Panc1 (cell line): Measurements from ENCODE around the gene THEM5. TPM values are rescaled to one million over a fixed set of nuclear protein-coding genes. Genes with fewer than 3 reads are reported as not detected.

Experiments used
- ATAC-seq: fragments of 200-7000 bp; cut with Tn5 transposase; 2 replicates; pipeline ENCODE4 v1.9.1; 2020; ENCODE audit warnings: mild to moderate bottlenecking, moderate library complexity
- BruUV-seq: library from RNA; stranded (reverse); fragments of 400-500 nt; replicated peaks from 2 replicates; lab custom pipeline; 2021; lab: Mats Ljungman, UMichigan
- CTCF ChIA-PET: fragments of 300-600 bp; sonication (Branson Sonifier 250); formaldehyde crosslinking; loops from one replicate; lab custom pipeline; 2022; ENCODE audit warnings: antibody characterized with exemption; lab: Charles Lee
- POLR2A ChIA-PET: fragments of 300-600 bp; sonication (Branson Sonifier 250); formaldehyde crosslinking; loops from one replicate; lab custom pipeline; 2022; ENCODE audit warnings: antibody characterized with exemption; lab: Charles Lee
- DNase-seq: peaks from one replicate; pipeline ENCODE4 v3.0.0-alpha.2; 2010; ENCODE audit warnings: low read depth, low spot score
- H3K27ac ChIP-seq: 2 replicates; pipeline ENCODE4 v1.5.1; 2011; ENCODE audit warnings: mild to moderate bottlenecking, low read length, inconsistent platforms
- H3K27me3 ChIP-seq: fragments of 200-500 bp; sonication (Bioruptor generic); 2 replicates; pipeline ENCODE4 v1.6.0; 2014; ENCODE audit warnings: low read length, inconsistent platforms; ENCODE audit not compliant: control insufficient read depth, insufficient read depth
- H3K36me3 ChIP-seq: fragments of 200-500 bp; sonication (Bioruptor generic); 2 replicates; pipeline ENCODE4 v1.5.1; 2014; ENCODE audit warnings: inconsistent platforms, mild to moderate bottlenecking, low read length, moderate library complexity; ENCODE audit not compliant: control insufficient read depth, insufficient read depth
- H3K4me1 ChIP-seq: 2 replicates; pipeline ENCODE4 v1.5.1; 2011; ENCODE audit warnings: inconsistent platforms, mild to moderate bottlenecking, low read length, moderate library complexity; ENCODE audit not compliant: control insufficient read depth, insufficient read depth
- H3K4me3 ChIP-seq, 2 experiments: 2 replicates each; pipeline ENCODE4 v1.5.1; 2011 to 2012; ENCODE audit warnings: low read depth in 2 of 2, low read length in 2 of 2, mild to moderate bottlenecking in 2 of 2, inconsistent platforms in 1 of 2, moderate library complexity in 1 of 2
- H3K9me3 ChIP-seq: fragments of 200-500 bp; sonication (Bioruptor generic); 2 replicates; pipeline ENCODE4 v1.5.1; 2014; ENCODE audit warnings: low read depth, mild to moderate bottlenecking, inconsistent platforms, low read length, moderate library complexity; ENCODE audit not compliant: control insufficient read depth, insufficient read depth
- CTCF ChIP-seq: fragments of 450-650 bp; IDR thresholded peaks from 2 replicates; pipeline ENCODE4 v1.5.1; 2017; ENCODE audit warnings: mild to moderate bottlenecking
- POLR2AphosphoS5 ChIP-seq: IDR thresholded peaks from 2 replicates; pipeline ENCODE4 v1.6.1; 2012; ENCODE audit warnings: mild to moderate bottlenecking, low read depth, low read length, moderate library complexity
- REST ChIP-seq, 2 experiments: IDR thresholded peaks; 2 replicates each; pipeline ENCODE4 v1.6.1; 2011 to 2012; ENCODE audit warnings: low read depth in 2 of 2, control low read depth in 1 of 2, low read length in 1 of 2, mild to moderate bottlenecking in 1 of 2, moderate library complexity in 1 of 2; ENCODE audit not compliant: insufficient read depth in 1 of 2
- SIN3A ChIP-seq: IDR thresholded peaks from 2 replicates; pipeline ENCODE4 v1.6.1; 2012; ENCODE audit warnings: low read depth, mild to moderate bottlenecking, low read length, moderate library complexity, borderline replicate concordance; ENCODE audit not compliant: insufficient read depth
- TCF7L2 ChIP-seq: IDR thresholded peaks from 2 replicates; pipeline ENCODE4 v1.6.1; 2011; ENCODE audit warnings: mild to moderate bottlenecking, low read depth, low read length, inconsistent platforms
- in situ Hi-C: cut with HindIII; loops from 2 replicates; pipeline ENCODE4 v1.10.0; 2016; ENCODE audit warnings: low sequenced_read_pairs, low pct_unique_long_range_greater_than_20kb
- intact Hi-C: fragments of 100-400 bp; cut with micrococcal nuclease; formaldehyde crosslinking; loops from one replicate; pipeline ENCODE4 v1.10.0; 2022; ENCODE audit not compliant: unreplicated experiment
- total RNA-seq: library from RNA; stranded (reverse); gene quantifications from one replicate; pipeline ENCODE4 v1.2.1, GENCODE V29; 2021; ENCODE audit not compliant: unreplicated experiment

Gene THEM5
- total RNA-seq, 1 experiment from 2014 or later = not detected

GRCh38 chr1:151893176-151893924 is 39.8 kb upstream of the THEM5 start:
- TF ChIP-seq CTCF = no peak
- H3K4me1 ChIP-seq = peaks cover 6% of the 10 kb centered on the region; the same call in 1 of the 2 replicates
- POLR2A ChIA-PET = no interaction called here
- in situ Hi-C loops = no loop called here
- DNase-seq (no peak), ATAC-seq (no peak)
- CTCF ChIA-PET = no interaction called here
- no peaks in the 10 kb centered on the region for H3K27me3 ChIP-seq
- H3K36me3 ChIP-seq = no peaks in the 10 kb centered on the region
- intact Hi-C loops = no loop called here
- H3K27ac ChIP-seq = no peak overlapping the region
- H3K4me3 ChIP-seq = no peak overlapping the region
- BruUV-seq = no TSS peak
- no peaks in the 10 kb centered on the region for H3K9me3 ChIP-seq

GRCh38 chr1:151892190-151892589 is 38.7 kb upstream of the THEM5 start:
- no peaks in the 10 kb centered on the region for H3K4me1 ChIP-seq
- no peaks in the 10 kb centered on the region for H3K36me3 ChIP-seq
- intact Hi-C loops = no loop called here
- in situ Hi-C loops = no loop called here
- H3K4me3 ChIP-seq = no peak overlapping the region
- POLR2A ChIA-PET = no interaction called here
- H3K27me3 ChIP-seq = no peaks in the 10 kb centered on the region
- TF ChIP-seq POLR2AphosphoS5 (no peak), REST (IDR thresholded peaks at IDR 0.05; ENCODE audit: insufficient read depth in 1 of 2, low read depth in 2 of 2, low read length in 1 of 2) (no peak), TCF7L2 (no peak), SIN3A (no peak), CTCF (no peak)
- ATAC-seq = no peak
- no peak overlapping the region for H3K27ac ChIP-seq
- no TSS peak for BruUV-seq
- CTCF ChIA-PET = no interaction called here
- no peaks in the 10 kb centered on the region for H3K9me3 ChIP-seq
- DNase-seq = no peak
